VCaP (cell line): Measurements from ENCODE around the gene MCRIP2.

ENCODE experiments used
- H3K27ac ChIP-seq: fragments of 450-650 bp; 2 replicates; pipeline ENCODE4 v1.5.1; 2017
- TF ChIP-seq, protein P1 (sequence below): fragments of 450-650 bp; conservative IDR thresholded peaks from 2 replicates; pipeline ENCODE4 v1.5.1; 2017; ENCODE audit warnings: mild to moderate bottlenecking, moderate library complexity

Gene MCRIP2

DNA sequence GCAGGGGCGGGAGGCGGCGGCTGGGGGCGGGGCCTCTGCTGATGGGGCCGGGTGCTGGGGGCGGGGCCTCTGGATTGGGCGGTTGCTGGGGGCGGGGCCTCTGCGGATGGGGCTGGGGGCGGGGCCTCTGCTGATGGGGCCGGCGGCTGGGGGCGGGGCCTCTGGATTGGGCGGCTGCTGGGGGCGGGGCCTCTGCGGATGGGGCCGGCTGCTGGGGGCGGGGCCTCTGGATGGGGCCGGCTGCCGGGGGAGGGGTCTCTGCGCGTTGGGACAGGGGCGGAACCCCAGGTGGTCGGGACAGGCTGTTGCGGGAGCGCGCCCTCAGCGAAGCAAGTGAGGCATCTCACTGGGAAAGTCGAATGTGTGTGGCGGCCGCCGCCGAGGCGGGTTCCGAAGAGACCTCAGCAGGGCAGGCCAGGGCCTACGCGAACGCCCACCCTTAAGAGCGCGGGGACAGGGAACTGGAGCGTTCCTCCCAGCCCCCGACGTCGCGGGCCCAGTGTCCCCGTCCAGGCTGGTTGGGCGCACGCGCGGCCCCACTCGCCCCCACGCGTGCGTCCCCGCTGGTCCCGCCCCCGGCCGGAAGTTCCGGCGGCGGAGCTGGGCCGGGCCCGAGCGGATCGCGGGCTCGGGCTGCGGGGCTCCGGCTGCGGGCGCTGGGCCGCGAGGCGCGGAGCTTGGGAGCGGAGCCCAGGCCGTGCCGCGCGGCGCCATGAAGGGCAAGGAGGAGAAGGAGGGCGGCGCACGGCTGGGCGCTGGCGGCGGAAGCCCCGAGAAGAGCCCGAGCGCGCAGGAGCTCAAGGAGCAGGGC lies 38.4 kb downstream of the MCRIP2 start, which contains the start of gene STUB1:
Gene STUB1 (plus strand): TSS at position 597 of the 811 bp plus-strand sequence. CDS start 116 bp downstream, at position 713.
- peak within 1 kb of the TSS; percentile 91 for H3K27ac ChIP-seq
- TF ChIP-seq, protein P1, sequence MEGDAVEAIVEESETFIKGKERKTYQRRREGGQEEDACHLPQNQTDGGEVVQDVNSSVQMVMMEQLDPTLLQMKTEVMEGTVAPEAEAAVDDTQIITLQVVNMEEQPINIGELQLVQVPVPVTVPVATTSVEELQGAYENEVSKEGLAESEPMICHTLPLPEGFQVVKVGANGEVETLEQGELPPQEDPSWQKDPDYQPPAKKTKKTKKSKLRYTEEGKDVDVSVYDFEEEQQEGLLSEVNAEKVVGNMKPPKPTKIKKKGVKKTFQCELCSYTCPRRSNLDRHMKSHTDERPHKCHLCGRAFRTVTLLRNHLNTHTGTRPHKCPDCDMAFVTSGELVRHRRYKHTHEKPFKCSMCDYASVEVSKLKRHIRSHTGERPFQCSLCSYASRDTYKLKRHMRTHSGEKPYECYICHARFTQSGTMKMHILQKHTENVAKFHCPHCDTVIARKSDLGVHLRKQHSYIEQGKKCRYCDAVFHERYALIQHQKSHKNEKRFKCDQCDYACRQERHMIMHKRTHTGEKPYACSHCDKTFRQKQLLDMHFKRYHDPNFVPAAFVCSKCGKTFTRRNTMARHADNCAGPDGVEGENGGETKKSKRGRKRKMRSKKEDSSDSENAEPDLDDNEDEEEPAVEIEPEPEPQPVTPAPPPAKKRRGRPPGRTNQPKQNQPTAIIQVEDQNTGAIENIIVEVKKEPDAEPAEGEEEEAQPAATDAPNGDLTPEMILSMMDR: no peak

DNA sequence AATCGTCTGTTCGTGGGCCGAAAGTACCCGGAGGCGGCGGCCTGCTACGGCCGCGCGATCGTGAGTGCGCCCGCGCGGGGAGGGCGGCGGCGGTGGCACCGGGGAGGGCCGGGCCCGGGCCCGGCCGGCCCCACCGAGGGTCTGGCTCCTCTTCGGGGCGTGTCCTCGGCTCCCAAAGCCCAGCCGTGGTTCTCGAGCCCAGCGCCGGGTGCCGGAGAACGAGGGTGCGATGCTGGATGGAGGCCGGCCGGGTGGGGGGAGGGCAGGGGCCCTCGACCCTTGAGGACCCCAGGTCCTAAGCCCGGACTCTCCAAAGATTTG lies 39.0 kb downstream of the MCRIP2 start:
- peak overlapping the region; percentile 91 for H3K27ac ChIP-seq
- TF ChIP-seq, protein P1: no peak

DNA sequence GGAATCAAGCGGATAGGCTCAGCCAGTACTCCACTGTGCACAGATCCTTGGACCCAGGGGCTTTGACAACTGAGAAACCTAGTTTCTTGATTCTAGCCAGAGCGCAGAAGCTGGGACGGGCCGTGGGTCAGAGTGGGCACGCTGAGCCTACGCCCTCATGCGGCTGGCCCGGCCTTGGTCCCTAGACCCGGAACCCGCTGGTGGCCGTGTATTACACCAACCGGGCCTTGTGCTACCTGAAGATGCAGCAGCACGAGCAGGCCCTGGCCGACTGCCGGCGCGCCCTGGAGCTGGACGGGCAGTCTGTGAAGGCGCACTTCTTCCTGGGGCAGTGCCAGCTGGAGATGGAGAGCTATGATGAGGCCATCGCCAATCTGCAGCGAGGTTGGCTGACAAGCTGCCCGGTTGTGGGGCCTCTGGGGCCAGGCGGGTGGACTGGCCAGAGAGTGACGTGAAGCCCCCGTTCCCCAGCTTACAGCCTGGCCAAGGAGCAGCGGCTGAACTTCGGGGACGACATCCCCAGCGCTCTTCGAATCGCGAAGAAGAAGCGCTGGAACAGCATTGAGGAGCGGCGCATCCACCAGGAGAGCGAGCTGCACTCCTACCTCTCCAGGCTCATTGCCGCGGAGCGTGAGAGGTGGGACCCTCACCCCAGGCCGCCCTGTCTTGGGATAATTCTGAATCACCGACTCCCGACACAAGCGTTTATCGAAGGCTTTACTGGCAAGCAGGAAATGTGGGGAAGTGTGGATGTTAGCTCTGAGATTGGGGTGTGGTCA lies 39.5 kb downstream of the MCRIP2 start:
- TF ChIP-seq, protein P1: no peak
- peak overlapping the region; percentile 91 for H3K27ac ChIP-seq

DNA sequence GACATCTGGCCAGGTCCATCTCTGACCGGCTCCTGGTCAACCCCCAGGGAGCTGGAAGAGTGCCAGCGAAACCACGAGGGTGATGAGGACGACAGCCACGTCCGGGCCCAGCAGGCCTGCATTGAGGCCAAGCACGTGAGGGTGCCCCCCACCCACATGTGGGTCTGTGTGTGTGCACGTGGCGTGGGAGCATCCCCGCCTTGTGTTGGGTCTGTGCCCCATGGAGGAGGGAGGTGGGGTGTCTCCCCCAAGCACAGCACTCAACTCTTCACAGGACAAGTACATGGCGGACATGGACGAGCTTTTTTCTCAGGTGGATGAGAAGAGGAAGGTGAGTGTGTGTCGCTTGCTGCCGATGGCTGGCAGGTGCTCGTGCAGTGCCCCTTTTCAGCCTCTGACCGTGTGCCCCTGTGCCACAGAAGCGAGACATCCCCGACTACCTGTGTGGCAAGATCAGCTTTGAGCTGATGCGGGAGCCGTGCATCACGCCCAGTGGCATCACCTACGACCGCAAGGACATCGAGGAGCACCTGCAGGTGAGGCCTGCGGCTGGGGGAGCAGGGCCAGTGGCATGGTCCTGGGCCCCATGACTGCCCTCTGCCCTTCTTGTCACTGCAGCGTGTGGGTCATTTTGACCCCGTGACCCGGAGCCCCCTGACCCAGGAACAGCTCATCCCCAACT lies 40.3 kb downstream of the MCRIP2 start:
- H3K27ac ChIP-seq: peak overlapping the region; percentile 91
- TF ChIP-seq, protein P1: no peak

DNA sequence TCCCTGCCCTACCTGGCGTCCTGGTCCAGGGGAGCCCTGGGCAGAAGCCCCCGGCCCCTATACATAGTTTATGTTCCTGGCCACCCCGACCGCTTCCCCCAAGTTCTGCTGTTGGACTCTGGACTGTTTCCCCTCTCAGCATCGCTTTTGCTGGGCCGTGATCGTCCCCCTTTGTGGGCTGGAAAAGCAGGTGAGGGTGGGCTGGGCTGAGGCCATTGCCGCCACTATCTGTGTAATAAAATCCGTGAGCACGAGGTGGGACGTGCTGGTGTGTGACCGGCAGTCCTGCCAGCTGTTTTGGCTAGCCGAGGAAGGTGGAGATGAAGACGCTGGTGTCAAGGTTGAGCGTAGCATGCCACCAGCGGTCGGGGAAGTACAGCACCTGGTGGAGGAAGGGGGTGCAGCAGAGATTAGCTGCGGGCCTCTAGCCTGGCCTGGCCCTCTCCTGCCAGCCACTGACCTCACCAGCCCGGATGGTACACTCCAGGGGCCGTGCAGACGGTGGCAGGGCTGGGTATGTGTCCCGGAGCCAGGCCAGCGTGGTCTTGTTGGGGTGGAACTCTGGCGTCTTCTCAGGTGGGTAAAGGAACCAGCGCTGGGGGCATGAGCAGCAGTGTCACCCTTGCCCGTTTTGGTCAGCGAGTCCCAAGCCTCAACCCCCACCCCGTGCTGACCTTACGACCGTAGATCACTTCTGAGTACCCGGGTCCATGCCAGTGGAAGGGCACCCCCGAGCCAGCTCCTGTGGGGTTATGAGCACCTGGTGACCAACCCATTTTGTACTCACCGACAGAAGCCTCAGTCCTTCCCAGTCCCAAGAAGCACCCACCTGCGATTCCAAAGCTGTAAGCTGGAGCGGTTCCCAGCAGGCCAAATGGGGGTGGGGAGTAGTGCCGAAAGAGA lies 41.1 kb downstream of the MCRIP2 start:
- H3K27ac ChIP-seq: peak overlapping the region; percentile 91
- TF ChIP-seq, protein P1: no peak

DNA sequence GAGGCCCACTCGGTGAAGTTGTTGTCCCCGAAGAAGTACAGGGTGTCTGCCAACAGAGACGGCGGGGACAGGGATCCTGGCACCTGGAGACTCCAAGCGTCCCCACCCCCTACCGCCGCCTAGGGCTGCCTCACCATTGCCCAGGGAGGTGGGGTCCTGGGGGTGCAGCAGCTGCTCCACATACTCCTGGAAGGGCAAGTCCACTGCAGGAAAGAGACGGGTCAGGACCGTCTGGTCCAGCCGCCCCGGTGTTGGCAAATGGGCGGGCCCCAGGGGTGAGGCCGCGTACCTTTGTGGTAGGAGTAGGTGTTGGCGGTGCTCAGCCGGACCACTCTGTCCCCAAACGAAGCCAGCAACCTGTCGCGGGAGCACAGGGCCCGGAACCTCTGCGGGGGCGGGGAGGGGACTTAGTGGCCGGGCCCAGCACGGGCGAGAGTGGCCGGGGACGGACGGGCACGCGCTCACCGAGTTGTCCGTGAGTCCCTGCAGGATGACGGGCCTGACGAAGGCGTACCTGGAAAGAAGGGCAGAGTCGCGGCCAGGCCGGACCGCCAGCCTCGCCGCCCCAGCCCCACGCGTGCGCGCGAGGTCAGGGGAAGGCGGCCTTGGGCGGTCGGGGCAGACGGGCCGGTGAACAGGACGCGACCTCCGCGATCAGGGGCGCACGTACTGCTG lies 41.9 kb downstream of the MCRIP2 start:
- TF ChIP-seq, protein P1: no peak
- H3K27ac ChIP-seq: peak overlapping the region; percentile 91
